GM19240 (cell line): ENCODE data around the gene LCN6.
"Not testable (repeated sequence)": the region's sequence is repeated elsewhere in the genome, so short reads cannot be mapped to it uniquely, and the experiment has no call there.

Experiments used
- DNase-seq: peaks from one replicate; pipeline ENCODE4 v3.0.0; 2011; ENCODE audit warnings: low spot score; ENCODE audit not compliant: insufficient read length

Gene LCN6

DNA sequence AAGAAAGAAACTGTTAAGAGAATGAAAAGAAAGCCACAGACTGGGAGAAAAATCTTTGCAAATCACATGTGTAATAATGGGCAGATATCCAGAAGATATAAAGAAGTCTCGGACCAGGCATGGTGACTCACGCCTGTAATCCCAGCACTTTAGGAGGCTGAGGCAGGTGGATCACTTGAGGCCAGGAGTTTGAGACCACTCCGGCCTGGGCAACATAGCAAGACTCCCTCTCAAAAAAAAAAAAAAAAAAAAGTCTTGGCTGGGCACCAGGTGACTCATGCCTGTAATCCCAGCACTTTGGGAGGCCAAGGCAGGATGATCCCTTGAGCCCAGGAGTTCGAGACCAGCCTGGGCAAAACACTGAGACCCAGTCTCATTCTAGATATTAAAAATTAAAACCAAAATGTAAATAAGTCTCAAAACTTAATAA lies 37.1 kb downstream of the LCN6 start:
- not testable (repeated sequence) for DNase-seq

DNA sequence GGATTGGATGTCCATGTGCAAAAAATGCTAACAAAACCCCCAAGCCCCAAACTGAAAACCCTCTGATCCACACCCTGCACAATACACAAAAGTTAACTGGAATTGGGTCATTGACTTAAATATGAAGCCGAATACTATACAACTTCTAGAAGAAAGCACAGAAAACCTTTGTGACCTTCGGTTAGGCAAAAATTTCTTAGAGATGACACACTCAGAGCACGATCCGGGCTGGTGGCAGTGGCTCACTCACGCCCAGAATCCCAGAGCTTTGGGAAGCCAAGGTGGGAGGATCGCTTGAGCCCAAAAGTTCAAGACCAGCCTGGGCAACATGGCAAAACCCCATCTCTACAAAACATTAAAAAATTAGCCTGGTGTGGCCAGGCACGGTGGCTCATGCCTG lies 37.8 kb downstream of the LCN6 start:
- DNase-seq, result no peak

DNA sequence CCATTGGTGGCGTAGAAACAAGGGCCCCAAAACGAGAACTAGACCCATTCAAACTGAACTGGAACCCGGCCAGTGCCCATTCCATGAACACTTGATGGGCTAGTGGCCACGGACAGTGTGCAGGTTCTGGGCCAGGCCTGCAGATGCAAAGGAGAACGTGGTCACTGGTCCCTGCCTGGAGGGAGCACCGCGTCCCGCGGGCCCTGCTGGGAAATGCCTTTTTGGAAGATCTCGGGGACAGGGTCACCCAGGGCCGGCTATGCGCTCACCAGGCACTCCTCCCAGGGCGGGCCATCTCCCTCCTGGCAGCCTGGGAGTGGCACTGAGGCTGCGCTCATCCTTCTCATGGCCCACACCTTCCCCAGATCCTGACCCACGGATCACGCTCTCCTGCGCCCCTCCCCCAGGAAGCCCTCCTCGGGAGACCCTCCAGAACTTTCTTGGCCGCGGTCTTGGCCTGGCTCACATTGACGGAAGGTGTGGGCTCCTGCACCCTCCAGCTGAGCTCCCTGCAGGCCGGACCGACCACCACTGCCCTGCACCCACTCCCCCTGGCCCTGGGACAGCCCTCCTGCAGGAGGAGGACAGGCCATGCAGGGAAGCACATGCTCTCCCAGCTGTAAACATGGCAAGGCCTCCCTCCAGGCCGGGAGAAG lies 38.7 kb downstream of the LCN6 start:
- DNase-seq, result no peak

DNA sequence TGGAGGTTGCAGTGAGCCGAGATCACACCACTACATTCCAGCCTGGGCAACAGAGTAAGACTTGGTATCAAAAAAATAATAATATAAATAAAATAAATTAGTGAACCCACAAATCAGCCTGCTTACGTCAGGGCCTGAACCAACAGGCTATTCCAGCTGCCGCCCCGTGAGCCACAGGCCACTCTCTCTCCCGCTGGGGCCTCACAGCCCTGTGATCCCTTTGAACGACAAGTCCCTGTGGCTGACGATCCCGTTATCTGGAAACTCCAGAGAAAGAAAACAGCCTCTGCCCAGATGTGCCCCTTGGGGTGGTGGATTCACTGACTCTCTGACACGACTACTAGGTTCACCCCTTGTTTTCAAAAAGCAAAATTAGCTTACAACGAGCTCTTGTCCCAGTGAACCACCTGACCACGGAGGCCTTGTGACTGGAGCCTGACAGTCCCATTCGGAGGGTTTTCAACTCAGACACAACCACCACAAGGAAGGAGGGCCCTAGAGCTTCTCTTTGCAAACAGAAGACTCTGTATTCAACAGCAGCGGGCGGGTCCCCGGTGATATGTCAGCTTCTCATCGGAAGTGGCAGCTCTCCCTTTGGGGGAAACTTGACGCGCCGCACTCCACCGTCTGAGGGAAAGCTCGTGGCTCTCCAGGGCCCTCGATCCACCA lies 40.3 kb downstream of the LCN6 start:
- DNase-seq, result no peak

- no peak for DNase-seq
These were observed 41.3 kb downstream of the LCN6 start for GRCh38 chr9:136707011-136707410.

DNA sequence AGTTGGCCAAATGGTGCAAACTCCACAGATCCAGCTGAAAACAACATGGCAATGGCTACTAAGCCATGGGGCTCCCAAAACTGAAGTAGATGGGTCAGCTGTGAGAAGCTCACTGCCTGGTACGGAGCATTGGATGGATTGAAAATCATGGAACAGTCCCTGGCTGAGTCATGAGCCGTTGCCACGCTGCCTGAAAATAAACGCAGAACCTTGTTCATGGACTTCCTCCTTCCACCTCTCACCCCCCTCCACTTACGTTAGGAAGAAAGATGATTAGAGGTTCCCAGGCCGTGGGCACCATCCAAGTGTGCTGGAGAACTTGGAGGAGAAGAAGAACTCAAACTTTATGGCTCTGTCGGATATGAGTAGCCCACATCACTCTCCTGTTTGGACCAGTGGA lies 42.8 kb downstream of the LCN6 start:
- DNase-seq, result no peak

DNA sequence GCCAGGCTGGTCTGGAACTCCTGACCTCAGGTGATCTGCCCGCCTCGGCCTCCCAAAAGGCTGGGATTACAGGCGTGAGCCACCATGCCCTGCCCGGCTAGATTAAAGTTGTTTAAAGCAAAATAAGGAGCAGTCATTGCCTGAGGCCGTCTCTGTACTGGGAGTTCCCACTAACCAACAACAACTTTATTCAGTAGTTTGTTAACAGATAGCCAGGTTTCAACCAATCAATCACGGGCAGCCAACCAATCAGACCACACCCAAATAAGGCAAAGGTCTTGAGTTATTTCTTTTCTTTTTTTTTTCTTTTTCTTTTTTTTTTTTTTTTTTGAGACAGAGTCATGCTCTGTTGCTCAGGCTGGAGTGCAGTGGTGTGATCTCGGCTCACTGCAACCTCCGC lies 43.6 kb downstream of the LCN6 start:
- not testable (repeated sequence) for DNase-seq

DNA sequence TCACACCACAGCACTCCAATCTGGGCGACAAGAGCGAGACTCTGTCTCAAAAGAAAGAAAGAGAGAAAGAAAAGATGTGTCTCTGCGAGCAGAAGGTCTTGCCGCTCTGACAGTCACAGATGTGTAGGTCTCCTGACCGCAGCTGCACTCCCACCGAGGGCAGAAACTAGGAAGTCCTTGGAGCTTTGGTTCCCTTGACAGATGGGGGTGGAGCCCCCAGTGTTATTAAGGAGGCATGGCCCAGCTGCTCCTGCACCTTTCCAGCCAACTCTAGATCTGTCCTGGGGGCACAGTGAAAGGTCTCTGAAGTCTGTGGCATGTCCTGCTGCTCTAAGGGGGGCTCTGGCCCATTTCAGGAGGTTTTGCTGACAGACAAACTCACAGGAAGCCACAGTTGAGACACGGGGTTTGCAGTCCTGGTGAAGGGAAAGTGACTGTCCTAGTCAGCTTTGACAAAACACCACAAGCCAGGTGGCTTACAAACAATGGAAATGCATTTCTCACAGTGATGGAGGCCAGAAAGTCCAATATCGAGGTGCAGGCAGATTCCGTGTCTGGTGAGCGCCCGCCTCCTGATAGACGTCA lies 45.0 kb downstream of the LCN6 start:
- no peak for DNase-seq

- no peak for DNase-seq
These were observed 46.7 kb downstream of the LCN6 start for GRCh38 chr9:136701668-136702053.

DNA sequence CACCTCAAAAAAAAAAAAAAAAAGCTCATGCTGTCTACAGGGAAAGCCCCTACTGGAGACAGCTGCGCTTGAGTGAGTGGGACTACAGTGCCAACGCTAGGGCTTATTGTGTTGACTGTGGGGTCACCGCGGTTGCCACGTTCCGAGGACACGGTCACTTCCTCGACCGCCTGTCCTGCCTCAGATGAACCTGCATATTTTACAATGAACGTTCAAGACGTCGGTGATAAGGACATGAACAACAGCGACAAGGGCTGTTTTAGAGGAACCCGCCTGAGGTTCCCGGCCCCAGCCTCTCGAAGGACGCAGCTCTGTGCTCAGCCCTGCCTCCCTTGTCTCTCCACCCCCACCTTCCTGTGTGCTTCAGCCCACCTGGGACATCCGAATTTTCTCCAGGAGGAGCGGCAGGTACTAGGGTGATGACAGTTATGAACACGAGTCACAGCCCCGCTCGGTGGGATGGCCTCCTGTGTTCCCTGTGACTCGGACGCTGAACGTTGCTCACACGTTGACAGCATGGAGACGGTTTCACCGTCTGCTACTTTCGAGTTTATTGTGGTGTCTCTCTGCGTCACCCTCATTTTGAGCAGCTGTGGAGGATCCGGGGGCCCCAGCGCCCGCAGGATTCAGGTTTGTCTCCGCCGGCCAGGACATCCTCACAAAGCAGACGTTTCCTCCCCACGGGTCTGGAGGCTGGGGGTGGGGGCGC lies 47.2 kb downstream of the LCN6 start:
- peak; percentile 82 for DNase-seq

DNA sequence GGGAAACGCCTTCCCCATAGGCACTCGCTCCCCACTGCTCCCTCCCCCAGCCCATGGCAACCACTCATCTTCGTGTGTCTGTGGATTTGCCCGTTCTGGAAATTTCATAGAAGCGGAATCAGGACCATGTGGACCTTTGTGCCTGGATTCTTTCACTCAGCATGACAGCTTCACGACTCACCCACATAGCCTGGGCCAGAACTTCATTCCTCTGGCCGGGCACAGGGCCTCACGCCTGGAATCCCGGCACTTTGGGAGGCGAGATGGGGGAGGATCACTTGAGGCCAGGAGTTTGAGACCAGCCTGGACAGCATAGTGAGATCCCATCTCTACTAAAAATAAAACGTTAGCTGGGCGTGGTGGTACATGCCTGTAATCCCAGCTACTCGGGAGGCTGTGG lies 48.0 kb downstream of the LCN6 start:
- no peak for DNase-seq

- no peak for DNase-seq
These were observed 49.6 kb downstream of the LCN6 start for GRCh38 chr9:136698635-136699246.

- no peak for DNase-seq
These were observed 50.4 kb downstream of the LCN6 start for GRCh38 chr9:136697821-136698526.

GRCh38 chr9:136697146-136697820 lies 51.0 kb downstream of the LCN6 start:
- no peak for DNase-seq

DNA sequence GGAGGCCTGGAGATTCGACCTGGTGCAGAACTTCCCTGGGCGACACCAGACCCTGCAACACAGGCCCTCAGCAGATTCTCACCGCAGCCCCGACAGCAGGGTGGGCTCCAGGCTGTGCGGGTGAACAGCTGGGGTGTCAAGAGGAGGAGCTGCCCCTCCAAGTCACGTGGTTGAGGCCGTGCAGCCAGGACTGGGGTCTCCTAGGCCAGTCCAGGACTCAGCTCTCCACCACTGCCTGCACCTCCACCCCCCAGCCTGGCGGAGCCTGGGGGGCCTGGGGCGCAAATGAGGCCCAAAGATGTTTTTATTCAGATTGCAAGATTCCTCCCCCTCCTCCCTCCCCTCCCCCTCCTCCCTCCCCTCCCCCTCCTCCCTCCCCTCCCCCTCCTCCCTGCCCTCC lies 51.8 kb downstream of the LCN6 start:
- DNase-seq, result no peak

DNA sequence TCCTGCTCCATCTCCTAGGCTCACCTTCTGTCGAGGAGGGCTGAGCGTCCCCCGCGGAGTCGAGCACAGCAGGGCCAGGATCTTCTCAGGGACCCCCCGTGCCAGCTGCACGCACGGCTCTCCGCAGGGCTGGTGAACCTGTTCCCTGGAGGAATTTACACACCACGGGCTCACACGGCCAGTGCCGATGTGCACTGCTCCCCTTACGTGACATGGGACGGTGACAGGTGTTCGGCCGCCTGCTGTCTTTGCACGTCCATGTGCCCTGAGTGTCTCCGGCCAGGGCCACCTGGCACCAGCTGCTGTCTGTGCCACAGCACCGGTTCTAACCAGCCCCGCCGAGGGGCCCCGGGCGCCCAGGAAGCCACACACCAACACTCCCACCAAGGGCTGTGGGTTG lies 52.4 kb downstream of the LCN6 start:
- DNase-seq, result no peak

DNA sequence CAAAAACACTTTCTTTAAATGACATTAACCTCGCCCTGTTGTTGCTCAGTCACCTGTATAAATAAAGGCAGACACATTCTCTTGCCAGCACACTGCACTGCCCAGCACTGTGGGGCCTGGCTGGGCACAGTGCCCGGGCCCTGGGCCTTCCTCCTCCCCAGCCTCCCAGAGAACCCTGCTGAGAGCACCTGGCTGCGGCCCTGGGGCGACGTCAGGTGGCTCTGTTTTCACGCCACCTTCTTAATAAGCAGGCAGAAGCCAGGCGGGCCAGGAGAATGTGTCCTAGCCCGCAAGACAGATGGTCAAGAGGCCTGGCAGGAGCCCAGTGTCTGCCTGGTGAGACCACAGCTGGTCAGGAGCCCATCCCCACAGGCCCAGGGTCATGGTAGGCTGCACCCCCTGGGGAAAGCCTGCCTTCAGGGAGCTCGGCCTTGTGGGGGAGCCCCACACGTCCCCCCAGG lies 52.9 kb downstream of the LCN6 start:
- no peak for DNase-seq

GRCh38 chr9:136694872-136695247 lies 53.5 kb downstream of the LCN6 start:
- DNase-seq, result no peak

DNA sequence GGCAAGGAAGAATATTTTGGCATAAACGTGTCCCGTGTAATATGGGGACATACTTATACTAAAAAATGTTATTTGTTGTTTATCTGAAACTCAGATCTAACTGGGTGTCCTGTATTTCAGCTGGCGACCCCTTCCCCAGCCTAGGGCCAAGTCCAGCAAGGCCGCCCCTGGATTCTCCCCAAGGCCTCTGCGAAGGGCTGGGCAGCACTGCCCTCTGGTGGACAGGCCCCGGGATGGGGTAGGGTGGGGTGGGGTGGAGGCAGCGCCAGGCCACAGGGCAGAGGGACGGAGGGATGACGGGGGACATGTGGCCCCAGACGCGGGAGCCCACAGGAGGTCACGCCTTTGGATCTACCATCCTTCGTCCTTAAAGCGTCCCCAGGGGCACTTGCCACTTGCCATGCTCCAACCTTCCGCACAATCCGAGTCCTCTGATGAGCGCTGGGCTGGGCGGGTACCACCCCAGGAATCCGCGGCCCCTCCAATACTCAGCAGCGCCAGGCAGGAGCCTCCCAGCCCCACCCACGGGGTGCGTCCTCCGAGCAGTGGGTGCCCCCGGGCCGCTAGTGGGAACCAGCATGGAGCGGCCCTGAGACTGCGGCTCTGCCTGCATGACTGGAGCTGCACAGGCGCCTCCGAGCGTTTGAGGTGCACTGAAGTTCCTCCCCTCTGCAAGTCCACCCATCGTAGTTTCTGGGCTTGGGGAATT lies 54.0 kb downstream of the LCN6 start:
- DNase-seq, result no peak
